Measurements from ENCODE around the gene PVALEF.

Gene PVALEF

DNA sequence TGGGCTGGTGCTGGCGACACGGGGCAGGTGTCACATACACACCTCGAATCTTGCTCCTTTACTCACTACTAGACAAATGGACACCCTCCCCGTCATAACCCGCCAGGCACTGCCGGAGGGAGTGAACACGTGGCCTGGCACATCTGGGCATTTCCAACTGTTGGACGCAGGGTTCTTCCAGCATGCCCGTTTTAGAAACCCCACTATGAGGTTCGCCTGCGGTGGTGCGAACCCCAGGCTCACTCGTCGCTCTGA is 64.3 kb downstream of the PVALEF start:
- TF ChIP-seq, protein P1, sequence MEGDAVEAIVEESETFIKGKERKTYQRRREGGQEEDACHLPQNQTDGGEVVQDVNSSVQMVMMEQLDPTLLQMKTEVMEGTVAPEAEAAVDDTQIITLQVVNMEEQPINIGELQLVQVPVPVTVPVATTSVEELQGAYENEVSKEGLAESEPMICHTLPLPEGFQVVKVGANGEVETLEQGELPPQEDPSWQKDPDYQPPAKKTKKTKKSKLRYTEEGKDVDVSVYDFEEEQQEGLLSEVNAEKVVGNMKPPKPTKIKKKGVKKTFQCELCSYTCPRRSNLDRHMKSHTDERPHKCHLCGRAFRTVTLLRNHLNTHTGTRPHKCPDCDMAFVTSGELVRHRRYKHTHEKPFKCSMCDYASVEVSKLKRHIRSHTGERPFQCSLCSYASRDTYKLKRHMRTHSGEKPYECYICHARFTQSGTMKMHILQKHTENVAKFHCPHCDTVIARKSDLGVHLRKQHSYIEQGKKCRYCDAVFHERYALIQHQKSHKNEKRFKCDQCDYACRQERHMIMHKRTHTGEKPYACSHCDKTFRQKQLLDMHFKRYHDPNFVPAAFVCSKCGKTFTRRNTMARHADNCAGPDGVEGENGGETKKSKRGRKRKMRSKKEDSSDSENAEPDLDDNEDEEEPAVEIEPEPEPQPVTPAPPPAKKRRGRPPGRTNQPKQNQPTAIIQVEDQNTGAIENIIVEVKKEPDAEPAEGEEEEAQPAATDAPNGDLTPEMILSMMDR (IDR thresholded peaks at IDR 0.05; ENCODE audit: poor library complexity, severe bottlenecking): no peak
- no peak overlapping the region for H3K27ac ChIP-seq (ENCODE audit: poor library complexity, severe bottlenecking)

DNA sequence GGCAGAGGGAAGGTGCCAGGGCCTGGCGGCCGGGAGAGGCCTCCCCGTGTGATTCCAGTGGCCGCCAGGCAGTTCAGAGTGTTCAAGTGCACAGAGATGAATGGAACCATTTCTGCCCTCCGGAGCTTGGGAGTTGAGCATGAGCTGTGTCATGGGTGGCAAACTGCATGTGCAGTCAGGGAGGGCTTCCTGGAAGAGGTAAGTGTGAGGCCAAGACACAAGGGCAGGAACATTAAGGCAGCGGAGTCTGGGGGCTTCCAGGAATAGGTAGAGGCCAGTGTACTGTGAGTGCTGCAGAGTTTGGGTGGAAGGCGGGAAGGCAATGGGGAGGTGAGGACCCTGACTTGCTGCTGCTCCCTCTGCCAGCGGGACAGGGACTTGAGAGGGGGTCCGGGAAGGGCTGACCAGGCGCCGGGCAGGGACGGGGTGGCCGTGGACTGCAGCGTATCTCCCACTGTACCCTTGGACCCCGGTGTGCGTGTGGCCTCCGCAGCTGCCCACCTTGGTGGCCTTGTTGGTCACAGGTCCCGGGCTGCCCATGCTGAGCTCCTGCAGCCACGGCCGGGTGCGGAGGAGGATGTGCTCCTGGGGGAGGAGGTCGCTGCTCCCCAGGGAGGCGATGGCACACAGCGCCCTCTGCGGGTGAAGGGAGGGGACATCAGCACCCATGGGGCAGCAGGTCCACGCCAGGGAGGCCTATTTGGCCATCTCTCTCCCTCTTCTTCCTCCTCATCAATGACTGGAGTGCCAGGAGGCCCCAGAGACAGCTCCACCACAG is 64.9 kb downstream of the PVALEF start:
- Histone ChIP-seq H3K27ac (ENCODE audit: poor library complexity, severe bottlenecking) (no peak overlapping the region), H3K9me3 (ENCODE audit: severe bottlenecking) (peaks cover 3% of the 10 kb centered on the region), H3K36me3 (ENCODE audit: low read depth) (peaks cover 16% of the 10 kb centered on the region), H3K27me3 (ENCODE audit: insufficient read depth, poor library complexity, severe bottlenecking) (no peaks in the 10 kb centered on the region), H3K4me3 (ENCODE audit: severe bottlenecking) (no peak overlapping the region), H3K4me1 (ENCODE audit: insufficient read depth, poor library complexity, severe bottlenecking) (no peaks in the 10 kb centered on the region)
- no peak for DNase-seq (ENCODE audit: low spot score)
- TF ChIP-seq, protein P1 (IDR thresholded peaks at IDR 0.05; ENCODE audit: poor library complexity, severe bottlenecking): peak; percentile 16
- ATAC-seq (ENCODE audit: low read depth): no peak

More for the DNA sequence above, 64.3 kb downstream of the PVALEF start:
- Histone ChIP-seq H3K9me3 (ENCODE audit: severe bottlenecking) (peaks cover 3% of the 10 kb centered on the region), H3K27me3 (ENCODE audit: insufficient read depth, poor library complexity, severe bottlenecking) (no peaks in the 10 kb centered on the region), H3K4me3 (ENCODE audit: severe bottlenecking) (no peak overlapping the region), H3K4me1 (ENCODE audit: insufficient read depth, poor library complexity, severe bottlenecking) (no peaks in the 10 kb centered on the region), H3K36me3 (ENCODE audit: low read depth) (peaks cover 16% of the 10 kb centered on the region)
- DNase-seq (ENCODE audit: low spot score): no peak
- ATAC-seq (ENCODE audit: low read depth): no peak

DNA sequence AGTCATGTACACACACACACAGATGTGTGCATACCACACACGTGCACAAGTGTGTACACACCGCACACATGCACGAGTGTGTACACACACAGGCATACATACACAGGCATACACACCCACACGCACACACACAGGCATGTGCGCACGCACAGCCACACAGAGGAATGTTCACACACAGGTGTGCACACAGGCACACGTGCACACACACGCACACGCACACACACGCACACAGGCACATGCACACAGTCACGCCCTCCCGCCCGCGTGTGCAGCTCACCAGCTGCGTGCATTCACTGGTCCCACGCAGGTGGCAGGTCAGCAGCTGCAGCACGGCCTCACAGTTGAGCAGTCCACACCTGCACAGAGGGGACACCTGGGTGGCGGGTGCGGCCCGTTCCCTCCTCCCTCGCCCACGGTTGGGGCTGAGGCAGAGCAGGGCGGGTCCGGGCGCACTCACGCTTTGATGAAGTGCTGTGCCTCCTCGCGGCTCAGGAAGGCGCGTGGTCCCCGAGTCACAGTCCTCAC is 65.9 kb downstream of the PVALEF start:
- Histone ChIP-seq H3K4me1 (ENCODE audit: insufficient read depth, poor library complexity, severe bottlenecking) (no peaks in the 10 kb centered on the region), H3K9me3 (ENCODE audit: severe bottlenecking) (peaks cover 3% of the 10 kb centered on the region), H3K4me3 (ENCODE audit: severe bottlenecking) (no peak overlapping the region), H3K27ac (ENCODE audit: poor library complexity, severe bottlenecking) (no peak overlapping the region), H3K36me3 (ENCODE audit: low read depth) (peaks cover 16% of the 10 kb centered on the region), H3K27me3 (ENCODE audit: insufficient read depth, poor library complexity, severe bottlenecking) (no peaks in the 10 kb centered on the region)
- DNase-seq (ENCODE audit: low spot score): no peak
- TF ChIP-seq, protein P1 (IDR thresholded peaks at IDR 0.05; ENCODE audit: poor library complexity, severe bottlenecking): no peak
- no peak for ATAC-seq (ENCODE audit: low read depth)

DNA sequence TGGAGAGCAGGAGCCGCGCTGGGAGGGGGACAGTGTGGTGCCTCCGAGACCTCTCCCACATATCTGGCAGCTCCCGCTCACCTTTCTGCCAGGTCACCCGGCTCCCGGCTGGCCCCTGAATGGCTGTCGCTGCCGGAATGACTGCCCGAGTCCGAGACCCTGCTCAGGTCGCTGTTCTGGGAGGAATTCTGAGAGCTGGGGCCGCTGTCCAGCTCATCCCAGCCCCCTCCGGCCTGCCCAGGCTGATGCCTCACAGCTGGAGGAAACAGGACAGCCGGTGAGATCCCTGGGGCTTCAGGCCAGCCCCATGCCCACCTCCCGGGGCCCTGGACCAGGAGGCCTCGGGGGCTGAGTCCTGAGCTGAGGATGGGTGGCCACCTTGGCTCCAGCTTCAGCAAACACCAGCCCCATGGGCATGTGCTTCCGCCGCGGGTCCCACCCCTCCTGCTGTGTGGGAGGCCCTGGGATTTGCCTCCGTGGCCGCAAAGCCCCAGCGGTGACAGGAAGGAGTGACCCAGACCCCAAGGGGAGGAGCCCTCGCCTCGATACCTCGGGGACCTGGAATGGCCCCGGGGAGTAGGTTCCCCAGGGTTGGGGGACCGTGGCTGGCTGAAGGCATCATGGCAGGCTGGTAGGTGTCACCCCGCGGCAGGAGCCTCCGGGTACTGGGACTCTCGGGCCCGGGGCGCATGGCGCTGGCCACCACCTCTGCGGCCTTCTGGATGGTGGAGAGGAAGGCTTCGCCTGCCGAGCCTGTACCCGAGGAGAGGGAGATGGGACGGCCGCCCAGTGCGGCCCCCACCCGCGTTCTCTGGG is 66.7 kb downstream of the PVALEF start:
- Histone ChIP-seq H3K9me3 (ENCODE audit: severe bottlenecking) (peaks cover 2% of the 10 kb centered on the region), H3K4me3 (ENCODE audit: severe bottlenecking) (no peak overlapping the region), H3K4me1 (ENCODE audit: insufficient read depth, poor library complexity, severe bottlenecking) (no peaks in the 10 kb centered on the region), H3K36me3 (ENCODE audit: low read depth) (peaks cover 16% of the 10 kb centered on the region), H3K27ac (ENCODE audit: poor library complexity, severe bottlenecking) (no peak overlapping the region), H3K27me3 (ENCODE audit: insufficient read depth, poor library complexity, severe bottlenecking) (no peaks in the 10 kb centered on the region)
- TF ChIP-seq, protein P1 (IDR thresholded peaks at IDR 0.05; ENCODE audit: poor library complexity, severe bottlenecking): no peak
- DNase-seq (ENCODE audit: low spot score): no peak
- ATAC-seq (ENCODE audit: low read depth): no peak
